Measurements from ENCODE around the gene SERTAD4.
A peak's percentile ranks its signal among the peaks of the same experiment; 100 is the strongest.

The SERTAD4 gene

GRCh38 chr1:210231846-210232510 is 618 bp upstream of the SERTAD4 start:
- no peak overlapping the region for H3K27ac ChIP-seq (ENCODE audit: insufficient read depth, low read depth, low read length, poor library complexity, severe bottlenecking)
- H3K4me1 ChIP-seq (ENCODE audit: control insufficient read depth, insufficient read depth, low read length): peaks cover 11% of the 10 kb centered on the region
- H3K4me3 ChIP-seq (ENCODE audit: insufficient read depth, low read depth, low read length): peak overlapping the region; percentile 60
- H3K36me3 ChIP-seq (ENCODE audit: control insufficient read depth, insufficient read depth, low read length): no peaks in the 10 kb centered on the region
- H3K9me3 ChIP-seq (ENCODE audit: control insufficient read depth, low read length): no peaks in the 10 kb centered on the region
- WGBS, 2 experiments: 4 to 6% methylated on average over 19 to 20 of the region's 20 CpGs
- H3K27me3 ChIP-seq (ENCODE audit: control insufficient read depth, insufficient read depth, low read length, poor library complexity, severe bottlenecking): peaks cover 61% of the 10 kb centered on the region

GRCh38 chr1:210233216-210233494 is 559 bp downstream of the SERTAD4 start:
- Histone ChIP-seq H3K27ac (ENCODE audit: insufficient read depth, low read depth, low read length, poor library complexity, severe bottlenecking) (no peak overlapping the region), H3K36me3 (ENCODE audit: control insufficient read depth, insufficient read depth, low read length) (no peaks in the 10 kb centered on the region), H3K27me3 (ENCODE audit: control insufficient read depth, insufficient read depth, low read length, poor library complexity, severe bottlenecking) (peaks cover 61% of the 10 kb centered on the region), H3K9me3 (ENCODE audit: control insufficient read depth, low read length) (no peaks in the 10 kb centered on the region), H3K4me3 (ENCODE audit: insufficient read depth, low read depth, low read length) (peak overlapping the region; percentile 60), H3K4me1 (ENCODE audit: control insufficient read depth, insufficient read depth, low read length) (peaks cover 21% of the 10 kb centered on the region)
- WGBS, 2 experiments: 0% methylated on average over 26 of the region's 26 CpGs

GRCh38 chr1:210233495-210234328 is 1.1 kb downstream of the SERTAD4 start:
- Histone ChIP-seq H3K9me3 (ENCODE audit: control insufficient read depth, low read length) (no peaks in the 10 kb centered on the region), H3K36me3 (ENCODE audit: control insufficient read depth, insufficient read depth, low read length) (no peaks in the 10 kb centered on the region), H3K4me3 (ENCODE audit: insufficient read depth, low read depth, low read length) (peak overlapping the region; percentile 60), H3K27me3 (ENCODE audit: control insufficient read depth, insufficient read depth, low read length, poor library complexity, severe bottlenecking) (peaks cover 61% of the 10 kb centered on the region), H3K27ac (ENCODE audit: insufficient read depth, low read depth, low read length, poor library complexity, severe bottlenecking) (no peak overlapping the region), H3K4me1 (ENCODE audit: control insufficient read depth, insufficient read depth, low read length) (peaks cover 23% of the 10 kb centered on the region)
- whole genome bisulfite sequencing, 2 experiments: 0 to 1% methylated on average over 61 of the region's 61 CpGs

DNA sequence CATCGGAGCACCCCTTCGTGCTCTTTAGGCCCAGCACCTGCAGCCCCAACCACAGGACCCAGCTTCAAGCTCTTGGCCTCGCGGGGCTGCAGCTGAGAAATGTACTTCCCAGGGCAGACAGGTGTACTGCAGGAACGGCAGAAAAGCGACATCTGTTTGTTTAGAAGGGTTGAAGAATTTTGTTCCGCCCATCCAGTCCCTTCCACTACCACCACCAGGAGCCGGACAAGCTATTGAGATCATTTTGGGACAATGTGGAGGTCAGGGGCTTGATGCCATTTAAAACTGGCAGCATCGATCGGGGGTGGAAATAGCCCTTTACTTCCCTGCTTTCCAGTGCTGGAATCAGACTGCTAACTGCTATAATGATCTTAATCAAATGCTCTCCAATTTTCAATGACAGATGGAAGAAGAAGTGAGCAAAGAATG is 1.7 kb downstream of the SERTAD4 start:
- 29 to 32% methylated on average over 10 of the region's 10 CpGs for WGBS, 2 experiments
- H3K27ac ChIP-seq (ENCODE audit: insufficient read depth, low read depth, low read length, poor library complexity, severe bottlenecking): no peak overlapping the region

GRCh38 chr1:210235363-210236053 is 2.9 kb downstream of the SERTAD4 start:
- Histone ChIP-seq H3K27ac (ENCODE audit: insufficient read depth, low read depth, low read length, poor library complexity, severe bottlenecking) (no peak overlapping the region), H3K9me3 (ENCODE audit: control insufficient read depth, low read length) (no peaks in the 10 kb centered on the region), H3K27me3 (ENCODE audit: control insufficient read depth, insufficient read depth, low read length, poor library complexity, severe bottlenecking) (peaks cover 53% of the 10 kb centered on the region), H3K4me3 (ENCODE audit: insufficient read depth, low read depth, low read length) (no peak overlapping the region), H3K4me1 (ENCODE audit: control insufficient read depth, insufficient read depth, low read length) (peaks cover 23% of the 10 kb centered on the region), H3K36me3 (ENCODE audit: control insufficient read depth, insufficient read depth, low read length) (no peaks in the 10 kb centered on the region)
- WGBS, 2 experiments: 91 to 100% methylated on average over 3 of the region's 3 CpGs

More for the DNA sequence above, 1.7 kb downstream of the SERTAD4 start:
- H3K4me3 ChIP-seq (ENCODE audit: insufficient read depth, low read depth, low read length): peak overlapping the region; percentile 60
- H3K36me3 ChIP-seq (ENCODE audit: control insufficient read depth, insufficient read depth, low read length): no peaks in the 10 kb centered on the region
- peaks cover 23% of the 10 kb centered on the region for H3K4me1 ChIP-seq (ENCODE audit: control insufficient read depth, insufficient read depth, low read length)
- peaks cover 61% of the 10 kb centered on the region for H3K27me3 ChIP-seq (ENCODE audit: control insufficient read depth, insufficient read depth, low read length, poor library complexity, severe bottlenecking)
- H3K9me3 ChIP-seq (ENCODE audit: control insufficient read depth, low read length): no peaks in the 10 kb centered on the region

DNA sequence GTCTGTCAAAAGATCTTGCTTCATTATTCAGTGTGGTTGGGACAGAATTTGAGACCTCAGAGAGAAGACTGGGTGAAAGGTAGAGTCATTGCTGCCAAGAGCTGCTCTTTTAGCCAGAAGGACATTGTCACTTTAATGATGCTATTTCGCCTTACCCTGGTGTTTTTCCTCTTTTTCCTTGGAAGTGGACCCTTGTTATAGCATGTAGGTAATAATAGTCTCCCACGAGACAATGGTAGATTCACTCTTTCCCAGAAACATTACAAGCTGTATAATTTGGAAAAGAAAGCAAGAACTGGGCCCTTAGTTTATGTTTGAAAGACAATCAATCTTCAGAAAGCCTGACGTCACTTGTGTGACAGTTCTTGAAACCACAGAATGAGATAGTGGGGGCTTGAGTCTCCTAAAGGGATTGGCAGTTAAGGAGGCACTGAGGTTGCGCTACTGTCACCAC is 3.8 kb downstream of the SERTAD4 start:
- Histone ChIP-seq H3K9me3 (ENCODE audit: control insufficient read depth, low read length) (no peaks in the 10 kb centered on the region), H3K4me1 (ENCODE audit: control insufficient read depth, insufficient read depth, low read length) (peaks cover 23% of the 10 kb centered on the region), H3K27ac (ENCODE audit: insufficient read depth, low read depth, low read length, poor library complexity, severe bottlenecking) (no peak overlapping the region), H3K36me3 (ENCODE audit: control insufficient read depth, insufficient read depth, low read length) (no peaks in the 10 kb centered on the region), H3K27me3 (ENCODE audit: control insufficient read depth, insufficient read depth, low read length, poor library complexity, severe bottlenecking) (peaks cover 44% of the 10 kb centered on the region), H3K4me3 (ENCODE audit: insufficient read depth, low read depth, low read length) (no peak overlapping the region)
- WGBS, 2 experiments: 84 to 87% methylated on average over 4 of the region's 4 CpGs

GRCh38 chr1:210236840-210237409 is 4.3 kb downstream of the SERTAD4 start:
- Histone ChIP-seq H3K4me3 (ENCODE audit: insufficient read depth, low read depth, low read length) (no peak overlapping the region), H3K27me3 (ENCODE audit: control insufficient read depth, insufficient read depth, low read length, poor library complexity, severe bottlenecking) (peaks cover 39% of the 10 kb centered on the region), H3K36me3 (ENCODE audit: control insufficient read depth, insufficient read depth, low read length) (no peaks in the 10 kb centered on the region), H3K4me1 (ENCODE audit: control insufficient read depth, insufficient read depth, low read length) (peaks cover 23% of the 10 kb centered on the region), H3K27ac (ENCODE audit: insufficient read depth, low read depth, low read length, poor library complexity, severe bottlenecking) (no peak overlapping the region), H3K9me3 (ENCODE audit: control insufficient read depth, low read length) (no peaks in the 10 kb centered on the region)
- 66% methylated on average over 10 of the region's 10 CpGs for whole genome bisulfite sequencing, 2 experiments

- Histone ChIP-seq H3K27me3 (ENCODE audit: control insufficient read depth, insufficient read depth, low read length, poor library complexity, severe bottlenecking) (peaks cover 35% of the 10 kb centered on the region), H3K36me3 (ENCODE audit: control insufficient read depth, insufficient read depth, low read length) (no peaks in the 10 kb centered on the region), H3K4me3 (ENCODE audit: insufficient read depth, low read depth, low read length) (no peak overlapping the region), H3K27ac (ENCODE audit: insufficient read depth, low read depth, low read length, poor library complexity, severe bottlenecking) (no peak overlapping the region), H3K9me3 (ENCODE audit: control insufficient read depth, low read length) (no peaks in the 10 kb centered on the region), H3K4me1 (ENCODE audit: control insufficient read depth, insufficient read depth, low read length) (peaks cover 23% of the 10 kb centered on the region)
- WGBS, 2 experiments: 83 to 85% methylated on average over 5 of the region's 5 CpGs
Observed at GRCh38 chr1:210237479-210237878, 4.9 kb downstream of the SERTAD4 start.

GRCh38 chr1:210237981-210238380 is 5.4 kb downstream of the SERTAD4 start:
- Histone ChIP-seq H3K36me3 (ENCODE audit: control insufficient read depth, insufficient read depth, low read length) (no peaks in the 10 kb centered on the region), H3K27me3 (ENCODE audit: control insufficient read depth, insufficient read depth, low read length, poor library complexity, severe bottlenecking) (peaks cover 34% of the 10 kb centered on the region), H3K27ac (ENCODE audit: insufficient read depth, low read depth, low read length, poor library complexity, severe bottlenecking) (no peak overlapping the region), H3K9me3 (ENCODE audit: control insufficient read depth, low read length) (no peaks in the 10 kb centered on the region), H3K4me3 (ENCODE audit: insufficient read depth, low read depth, low read length) (no peak overlapping the region), H3K4me1 (ENCODE audit: control insufficient read depth, insufficient read depth, low read length) (peaks cover 23% of the 10 kb centered on the region)
- 72 to 84% methylated on average over 8 of the region's 8 CpGs for WGBS, 2 experiments

Data from ectodermal cell (in vitro differentiated cells).